GM06990 (cell line): ENCODE measurements around the gene ZNF407.
A peak's percentile ranks its signal among the peaks of the same experiment; 100 is the strongest.
"Not testable (repeated sequence)": the region's sequence is repeated elsewhere in the genome, so short reads cannot be mapped to it uniquely, and the experiment has no call there.

Source experiments
- DNase-seq: peaks from one replicate; pipeline ENCODE4 v3.0.0-alpha.2; 2011; ENCODE audit not compliant: insufficient read length; ENCODE audit errors: extremely low read depth
- H3K27me3 ChIP-seq: replicated peaks from 2 replicates; pipeline ENCODE4 v1.6.0; 2011; ENCODE audit warnings: low read length; ENCODE audit not compliant: control insufficient read depth, insufficient read depth
- H3K36me3 ChIP-seq: 2 replicates; pipeline ENCODE4 v1.5.1; 2011; ENCODE audit warnings: low read length; ENCODE audit not compliant: control insufficient read depth, insufficient read depth
- H3K4me3 ChIP-seq: replicated peaks from 2 replicates; pipeline ENCODE4 v1.5.1; 2011; ENCODE audit warnings: low read depth, mild to moderate bottlenecking, control low read depth, low read length
- TF ChIP-seq, protein P1 (sequence below): IDR thresholded peaks from 2 replicates; pipeline ENCODE4 v1.5.1; 2011; ENCODE audit warnings: low read length, control low read depth, mild to moderate bottlenecking, inconsistent platforms; ENCODE audit not compliant: insufficient read depth, poor library complexity, severe bottlenecking

ZNF407 gene

DNA sequence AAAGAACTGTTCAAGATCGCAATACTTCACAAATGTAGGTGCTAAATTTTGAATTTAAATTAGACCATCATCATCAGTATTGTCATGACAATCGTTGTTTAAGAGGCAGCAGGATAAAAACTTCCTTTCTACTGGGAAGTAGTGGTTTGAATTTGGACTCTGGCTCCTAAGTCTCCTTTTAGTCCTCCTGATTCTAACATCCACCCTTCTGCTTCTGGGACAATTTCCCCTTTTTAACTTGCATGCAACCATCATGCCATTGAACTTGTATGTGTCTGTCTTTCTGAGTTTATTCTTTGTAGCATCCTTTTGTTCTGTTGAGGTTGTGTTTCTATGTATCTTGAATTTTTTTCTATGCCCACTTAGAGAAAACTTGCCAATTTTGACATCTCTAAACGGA is 361.5 kb downstream of the ZNF407 start:
- H3K36me3 ChIP-seq: no peaks in the 10 kb centered on the region
- TF ChIP-seq, protein P1, sequence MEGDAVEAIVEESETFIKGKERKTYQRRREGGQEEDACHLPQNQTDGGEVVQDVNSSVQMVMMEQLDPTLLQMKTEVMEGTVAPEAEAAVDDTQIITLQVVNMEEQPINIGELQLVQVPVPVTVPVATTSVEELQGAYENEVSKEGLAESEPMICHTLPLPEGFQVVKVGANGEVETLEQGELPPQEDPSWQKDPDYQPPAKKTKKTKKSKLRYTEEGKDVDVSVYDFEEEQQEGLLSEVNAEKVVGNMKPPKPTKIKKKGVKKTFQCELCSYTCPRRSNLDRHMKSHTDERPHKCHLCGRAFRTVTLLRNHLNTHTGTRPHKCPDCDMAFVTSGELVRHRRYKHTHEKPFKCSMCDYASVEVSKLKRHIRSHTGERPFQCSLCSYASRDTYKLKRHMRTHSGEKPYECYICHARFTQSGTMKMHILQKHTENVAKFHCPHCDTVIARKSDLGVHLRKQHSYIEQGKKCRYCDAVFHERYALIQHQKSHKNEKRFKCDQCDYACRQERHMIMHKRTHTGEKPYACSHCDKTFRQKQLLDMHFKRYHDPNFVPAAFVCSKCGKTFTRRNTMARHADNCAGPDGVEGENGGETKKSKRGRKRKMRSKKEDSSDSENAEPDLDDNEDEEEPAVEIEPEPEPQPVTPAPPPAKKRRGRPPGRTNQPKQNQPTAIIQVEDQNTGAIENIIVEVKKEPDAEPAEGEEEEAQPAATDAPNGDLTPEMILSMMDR: no peak
- H3K27me3 ChIP-seq: no peaks in the 10 kb centered on the region
- no peak for DNase-seq
- no peak overlapping the region for H3K4me3 ChIP-seq

DNA sequence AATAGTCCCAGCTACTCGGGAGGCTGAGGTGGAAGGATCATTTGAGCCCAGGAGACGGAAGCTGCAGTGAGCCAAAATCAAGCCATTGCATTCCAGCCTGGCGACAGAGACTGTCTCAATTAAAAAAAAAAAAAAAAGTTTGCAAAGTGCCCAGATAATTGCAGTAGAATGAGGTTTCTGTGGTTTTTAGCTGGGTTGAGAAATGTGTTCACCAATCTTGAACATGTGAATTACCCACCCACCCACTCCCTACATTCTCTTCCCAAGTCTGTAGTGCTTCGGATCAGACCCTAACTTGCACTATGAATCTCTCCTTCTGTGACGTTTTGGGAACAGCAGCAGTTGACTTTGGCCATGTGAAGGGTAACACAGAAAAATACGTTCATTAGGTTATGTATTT is 363.9 kb downstream of the ZNF407 start:
- Histone ChIP-seq H3K27me3 (no peaks in the 10 kb centered on the region), H3K4me3 (no peak overlapping the region), H3K36me3 (no peaks in the 10 kb centered on the region)
- DNase-seq: no peak
- TF ChIP-seq, protein P1: no peak

- H3K27me3 ChIP-seq: no peaks in the 10 kb centered on the region
- DNase-seq: no peak
- H3K4me3 ChIP-seq: no peak overlapping the region
- H3K36me3 ChIP-seq: no peaks in the 10 kb centered on the region
- TF ChIP-seq, protein P1: peak; percentile 52
These were observed 366.3 kb downstream of the ZNF407 start for GRCh38 chr18:74963820-74964446.

DNA sequence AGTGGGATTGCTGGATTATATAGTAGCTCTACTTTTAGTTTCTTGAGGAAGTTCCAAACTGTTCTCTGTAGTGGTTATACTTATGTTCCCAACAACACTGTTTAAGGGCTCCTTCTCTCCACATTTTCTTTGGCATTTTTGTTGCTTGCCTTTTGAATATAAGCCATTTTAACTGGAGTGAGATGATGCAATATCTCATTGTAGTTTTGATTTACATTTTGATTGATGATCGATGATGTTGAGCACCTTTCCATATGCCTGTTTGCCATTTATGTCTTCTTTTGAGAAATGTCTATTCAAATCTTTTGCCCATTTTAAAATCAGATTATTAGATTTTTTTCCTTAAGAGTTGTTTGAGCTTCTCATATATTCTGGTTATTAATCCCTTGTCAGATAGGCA is 368.0 kb downstream of the ZNF407 start:
- Histone ChIP-seq H3K36me3 (no peaks in the 10 kb centered on the region), H3K4me3 (no peak overlapping the region), H3K27me3 (no peaks in the 10 kb centered on the region)
- DNase-seq: no peak
- TF ChIP-seq, protein P1: no peak

GRCh38 chr18:74967438-74967837 is 369.8 kb downstream of the ZNF407 start:
- TF ChIP-seq, protein P1: no peak
- H3K27me3 ChIP-seq: no peaks in the 10 kb centered on the region
- DNase-seq: no peak
- H3K36me3 ChIP-seq: no peaks in the 10 kb centered on the region
- no peak overlapping the region for H3K4me3 ChIP-seq

DNA sequence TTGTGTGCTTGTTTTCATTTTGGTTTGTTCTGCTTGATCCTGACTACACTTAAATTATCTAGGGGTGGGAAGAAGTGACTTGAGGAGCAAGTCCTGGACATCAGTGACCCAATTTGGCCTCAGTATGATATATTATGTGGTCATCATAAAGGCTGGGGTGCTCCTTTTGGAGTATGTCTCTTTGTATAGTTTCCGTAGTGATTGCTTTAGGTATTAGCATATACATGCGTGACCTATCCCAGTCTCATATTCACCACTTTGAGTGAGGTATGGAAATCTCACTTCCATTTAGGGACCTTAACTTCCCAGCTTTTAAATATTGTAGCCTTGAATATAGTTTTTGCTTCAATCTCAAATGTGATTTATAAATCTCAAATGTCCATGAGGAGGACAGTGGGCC is 370.3 kb downstream of the ZNF407 start:
- Histone ChIP-seq H3K4me3 (no peak overlapping the region), H3K27me3 (no peaks in the 10 kb centered on the region), H3K36me3 (no peaks in the 10 kb centered on the region)
- TF ChIP-seq, protein P1: no peak
- no peak for DNase-seq

DNA sequence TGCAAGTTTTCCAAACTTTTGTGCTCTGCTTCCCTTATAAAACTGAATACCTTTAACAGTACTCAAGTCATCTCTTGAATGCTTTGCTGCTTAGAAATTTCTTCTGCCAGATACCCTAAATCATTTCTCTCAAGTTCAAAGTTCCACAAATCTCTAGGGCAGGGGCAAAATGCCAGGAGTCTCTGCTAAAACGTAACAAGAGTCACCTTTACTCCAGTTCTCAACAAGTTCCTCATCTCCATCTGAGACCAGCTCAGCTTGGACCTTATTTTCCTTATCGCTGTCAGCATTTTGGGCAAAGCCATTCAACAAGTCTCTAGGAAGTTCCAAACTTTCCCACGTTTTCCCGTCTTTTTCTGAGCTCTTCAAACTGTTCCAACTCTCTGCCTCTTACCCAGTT is 373.7 kb downstream of the ZNF407 start:
- H3K4me3 ChIP-seq, H3K27me3 ChIP-seq, H3K36me3 ChIP-seq, DNase-seq: not testable (repeated sequence)

DNA sequence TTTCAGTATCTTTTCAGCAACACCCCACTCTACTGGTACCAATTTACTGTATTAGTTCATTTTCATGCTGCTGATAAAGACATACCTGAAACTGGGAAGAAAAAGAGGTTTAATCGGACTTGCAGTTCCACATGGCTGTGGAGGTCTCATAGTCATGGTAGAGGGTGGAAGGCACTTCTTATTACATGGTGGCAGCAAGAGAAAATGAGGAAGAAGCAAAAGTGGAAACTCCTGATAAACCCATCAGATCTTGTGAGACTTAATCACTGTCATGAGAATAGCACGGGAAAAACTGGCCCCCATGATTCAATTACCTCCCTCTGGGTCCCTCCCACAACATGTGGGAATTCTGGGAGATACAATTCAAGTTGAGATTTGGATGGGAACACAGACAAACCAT is 374.1 kb downstream of the ZNF407 start:
- H3K4me3 ChIP-seq, H3K27me3 ChIP-seq, DNase-seq, H3K36me3 ChIP-seq: not testable (repeated sequence)
